CD4-positive, alpha-beta T cell (primary cell): ENCODE data around the gene DDX20. TPM values are rescaled to one million over a fixed set of nuclear protein-coding genes. Genes with fewer than 3 reads are reported as not detected.

Source experiments
- ATAC-seq: fragments of 200-7000 bp; cut with Tn5 transposase; one replicate; pipeline ENCODE4 v1.10.0; 2022; ENCODE audit warnings: mild to moderate bottlenecking; ENCODE audit not compliant: poor library complexity
- CTCF ChIA-PET: fragments of 350-600 bp; sonication (Branson Sonifier 250); formaldehyde crosslinking; loops from one replicate; lab custom pipeline; 2021; ENCODE audit warnings: antibody characterized with exemption, inconsistent platforms; lab: Charles Lee
- POLR2A ChIA-PET: fragments of 350-600 bp; sonication (Branson Sonifier 250); formaldehyde crosslinking; loops from one replicate; lab custom pipeline; 2021; ENCODE audit warnings: antibody characterized with exemption, inconsistent platforms; lab: Charles Lee
- DNase-seq, 14 experiments: peaks; one replicate each; pipeline ENCODE4 v3.0.0-alpha.2; 2013 to 2020; ENCODE audit warnings: mixed read lengths in 2 of 14
- H3K27ac ChIP-seq, 2 donors: one replicate each; pipeline versions ENCODE4 v1.5.1 to v1.7.0; 2013; ENCODE audit warnings: low read length in 2 of 2, low read depth in 1 of 2, mild to moderate bottlenecking in 1 of 2
- H3K27me3 ChIP-seq, 2 experiments: 1 replicate in 1 of 2; 2 replicates in 1 of 2; pipeline versions ENCODE4 v1.6.1 to v1.7.0; 2013; ENCODE audit warnings: low read length in 2 of 2, control low read depth in 1 of 2, mild to moderate bottlenecking in 1 of 2, moderate library complexity in 1 of 2; ENCODE audit not compliant: insufficient read depth in 2 of 2, control insufficient read depth in 1 of 2
- H3K36me3 ChIP-seq: one replicate; pipeline ENCODE4 v1.6.1; 2013; ENCODE audit warnings: low read length, control low read depth; ENCODE audit not compliant: insufficient read depth
- H3K4me1 ChIP-seq: one replicate; pipeline ENCODE4 v1.6.1; 2013; ENCODE audit warnings: low read length, control low read depth; ENCODE audit not compliant: insufficient read depth
- H3K4me3 ChIP-seq: one replicate; pipeline ENCODE4 v1.5.1; 2013; ENCODE audit warnings: mild to moderate bottlenecking, low read length, moderate library complexity
- H3K9me3 ChIP-seq, 2 experiments: 1 replicate in 1 of 2; 2 replicates in 1 of 2; pipeline versions ENCODE4 v1.6.1 to v1.7.0; 2013; ENCODE audit warnings: low read length in 2 of 2, mild to moderate bottlenecking in 2 of 2, control low read depth in 1 of 2, moderate library complexity in 1 of 2; ENCODE audit not compliant: control insufficient read depth in 1 of 2, insufficient read depth in 1 of 2
- H3K27ac Mint-ChIP-seq: one replicate; pipeline ENCODE4 v1.8.0; 2020; ENCODE audit warnings: mixed read lengths
- H3K27me3 Mint-ChIP-seq: one replicate; pipeline ENCODE4 v1.8.0; 2021; ENCODE audit warnings: mixed read lengths
- H3K36me3 Mint-ChIP-seq: one replicate; pipeline ENCODE4 v1.8.0; 2021; ENCODE audit warnings: low read depth, mixed read lengths
- H3K4me1 Mint-ChIP-seq: one replicate; pipeline ENCODE4 v1.8.0; 2021; ENCODE audit warnings: low read depth, mixed read lengths
- H3K4me3 Mint-ChIP-seq: one replicate; pipeline ENCODE4 v1.8.0; 2020; ENCODE audit warnings: mild to moderate bottlenecking, mixed read lengths
- H3K9me3 Mint-ChIP-seq: one replicate; pipeline ENCODE4 v1.8.0; 2020; ENCODE audit warnings: mixed read lengths
- CTCF ChIP-seq: fragments of 200-600 bp; IDR thresholded peaks from one replicate; pipeline ENCODE4 v1.8.0; 2022; ENCODE audit warnings: antibody characterized with exemption, mild to moderate bottlenecking
- intact Hi-C, 2 experiments: fragments of 100-400 bp; cut with DNase I in 1 of 2; cut with micrococcal nuclease in 1 of 2; formaldehyde crosslinking; loops; one replicate each; pipeline versions ENCODE4 v1.15.1 to v1.9.0; 2023 to 2025; cut with DNase I, micrococcal nuclease
- total RNA-seq, 174 experiments: library from RNA in 2 of 174; stranded (reverse) in 2 of 174; gene quantifications; one replicate each; pipeline ENCODE4 v1.2.3 and lab custom pipeline; 2021 to 2026

Gene DDX20
- total RNA-seq, 2 experiments from 2014 or later: 27.2 to 27.4 TPM

- Histone ChIP-seq H3K27me3 (peaks cover 0 to 5% of the 10 kb centered on the region in 2 experiments), H3K36me3 (no peaks in the 10 kb centered on the region), H3K4me3 (no peak overlapping the region), H3K27ac (no peak overlapping the region), H3K4me1 (no peaks in the 10 kb centered on the region), H3K9me3 (no peaks in the 10 kb centered on the region)
- DNase-seq (no peak), ATAC-seq (no peak)
- H3K27ac Mint-ChIP-seq: no peak overlapping the region
- H3K9me3 Mint-ChIP-seq: no peaks in the 10 kb centered on the region
- H3K4me1 Mint-ChIP-seq: no peaks in the 10 kb centered on the region
- CTCF ChIA-PET: interaction anchor here (0.6 kb wide), 1 partner anchor 954 kb away, joined by 3 read pairs; no protein-coding TSS in a partner anchor
- TF ChIP-seq CTCF: no peak
- no peaks in the 10 kb centered on the region for H3K36me3 Mint-ChIP-seq
- intact Hi-C loops: no loop called here
- no peak overlapping the region for H3K4me3 Mint-ChIP-seq
- POLR2A ChIA-PET: no interaction called here
- no peaks in the 10 kb centered on the region for H3K27me3 Mint-ChIP-seq
Observed at GRCh38 chr1:111814305-111814628, 58.6 kb downstream of the DDX20 start.

GRCh38 chr1:111814642-111815041 is 58.9 kb downstream of the DDX20 start:
- Mint-ChIP-seq H3K4me1 (no peaks in the 10 kb centered on the region), H3K9me3 (no peaks in the 10 kb centered on the region), H3K27ac (no peak overlapping the region), H3K4me3 (no peak overlapping the region), H3K36me3 (no peaks in the 10 kb centered on the region), H3K27me3 (no peaks in the 10 kb centered on the region)
- ChIA-PET POLR2A (no interaction called here), CTCF (interaction anchor here (0.6 kb wide), 1 partner anchor 954 kb away, joined by 3 read pairs; no protein-coding TSS in a partner anchor)
- intact Hi-C loops: no loop called here
- Histone ChIP-seq H3K27me3 (peaks cover 0 to 5% of the 10 kb centered on the region in 2 experiments), H3K4me3 (no peak overlapping the region), H3K4me1 (no peaks in the 10 kb centered on the region), H3K9me3 (no peaks in the 10 kb centered on the region), H3K36me3 (no peaks in the 10 kb centered on the region), H3K27ac (no peak overlapping the region)
- no peak for ATAC-seq
- no peak for DNase-seq
- no peak for TF ChIP-seq CTCF

Other genes with a start within 250 kb of the DDX20 start
- gene RAP1A, start 136.1 kb upstream of the DDX20 start, total RNA-seq: 10 to 100 TPM; 63.8 to 67.1 TPM
- gene INKA2, start 16.5 kb upstream of the DDX20 start, total RNA-seq: under 1 TPM in 1 of 2 experiments, not detected in 1; 0.27 TPM
- under 1 TPM in 1 of 2 experiments, not detected in 1; 0.05 TPM for gene KCND3, start 233.8 kb downstream of the DDX20 start, total RNA-seq